DMS 273 treated with DMSO at 0.1 percent for 48 hours (cell line): ENCODE data around the gene CCDC192.

Experiments
- DNase-seq: peaks from one replicate; lab custom pipeline; 2025; lab: John Stamatoyannopoulos, UW

The CCDC192 gene

DNA sequence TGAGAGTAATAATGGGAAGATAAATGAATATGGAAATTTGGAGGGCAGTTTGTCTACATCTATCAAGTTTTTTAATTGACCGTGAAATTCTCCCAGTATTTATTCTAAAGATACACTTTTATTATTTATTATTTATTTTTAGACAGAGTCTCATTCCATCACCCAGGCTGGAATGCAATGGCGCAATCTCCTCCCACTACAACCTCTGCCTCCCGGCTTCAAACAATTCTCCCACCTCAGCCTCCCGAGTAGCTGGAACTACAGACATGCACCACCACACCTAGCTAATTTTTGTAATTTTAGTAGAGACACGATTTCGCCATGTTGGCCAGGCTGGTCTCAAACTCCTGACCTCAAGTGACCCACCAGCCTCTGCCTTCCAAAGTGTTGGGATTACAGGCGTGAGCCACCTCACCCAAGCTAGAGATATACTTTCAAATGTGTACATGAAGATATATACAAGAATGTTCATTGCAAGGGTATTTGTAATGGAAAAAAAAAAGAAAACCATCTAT is 282.7 kb downstream of the CCDC192 start:
- no peak for DNase-seq

DNA sequence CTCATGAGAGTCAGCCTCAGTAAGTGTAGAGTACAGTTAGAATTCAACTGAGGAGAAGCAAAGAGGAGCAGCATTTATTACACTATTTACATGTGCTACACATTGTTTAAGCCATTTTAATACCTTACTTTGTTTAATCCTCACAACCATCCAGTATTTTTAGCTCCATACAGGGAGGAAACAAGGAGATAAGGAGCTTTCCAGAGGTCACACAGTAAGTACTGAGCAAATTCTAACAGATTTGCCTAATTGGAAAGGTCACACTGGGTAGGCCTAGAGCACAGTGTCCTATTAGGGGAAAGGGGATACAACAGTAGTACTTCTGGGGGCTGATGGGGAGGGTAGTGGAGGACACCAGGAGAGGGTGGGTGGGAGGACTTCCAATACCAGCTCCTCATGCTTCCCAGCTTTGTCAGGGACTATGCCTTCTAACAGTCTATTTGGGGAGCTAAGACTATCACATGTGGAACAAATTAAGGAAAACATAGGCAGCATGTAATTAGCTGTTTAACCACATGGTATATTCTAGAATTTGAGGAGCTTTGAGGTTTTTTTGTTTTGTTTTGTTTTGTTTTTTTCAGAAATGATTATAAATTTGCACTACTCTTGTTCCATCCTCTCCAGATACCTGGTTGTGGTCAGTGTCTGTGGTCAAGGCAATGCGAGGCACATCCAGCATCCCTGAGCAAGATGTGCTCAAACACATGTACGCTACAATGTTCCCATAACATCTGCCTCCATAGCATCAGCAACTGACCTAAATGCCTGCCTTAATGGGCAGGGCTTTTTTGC is 284.4 kb downstream of the CCDC192 start:
- DNase-seq = no peak

DNA sequence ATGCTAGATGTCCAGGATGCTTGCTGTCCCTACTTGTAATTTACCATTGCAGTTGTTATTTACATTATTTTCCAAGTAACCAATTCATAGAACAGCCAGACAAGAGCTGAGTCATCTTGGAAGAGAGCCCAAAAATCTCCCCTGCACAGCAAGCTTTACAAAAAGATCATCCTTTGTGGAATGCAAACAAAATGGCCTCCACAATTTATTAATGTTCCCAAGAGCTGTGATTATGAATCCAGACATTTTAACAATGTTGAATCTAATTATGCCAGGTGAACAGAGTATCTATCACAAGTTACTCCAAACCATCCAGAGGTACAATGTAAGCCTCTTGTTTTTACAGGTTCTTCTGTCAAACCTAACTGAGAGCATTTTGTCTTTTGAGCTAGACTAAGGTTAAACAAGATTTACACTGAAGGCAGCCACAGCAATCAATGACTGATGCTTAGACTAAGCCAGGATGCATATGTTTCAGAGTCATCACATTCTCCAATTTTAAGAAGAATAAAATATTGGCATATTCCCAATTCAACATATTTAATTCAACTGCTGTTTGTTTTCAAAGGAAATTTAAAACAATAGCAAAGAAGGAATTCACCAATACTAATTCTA is 285.1 kb downstream of the CCDC192 start:
- DNase-seq = peak; percentile 33
